GM12872 (cell line): ENCODE data around the gene MLLT1.

Experiments
- CTCF ChIP-seq: IDR thresholded peaks from 3 replicates; pipeline ENCODE4 v1.5.1; 2011; ENCODE audit warnings: low read depth, mild to moderate bottlenecking, low read length, moderate library complexity; ENCODE audit not compliant: insufficient read depth

The MLLT1 gene

GRCh38 chr19:6279931-6280591 is at the start of gene MLLT1:
Gene MLLT1, minus strand, starts transcription at chr19:6279975. Its CDS starts 191 bp downstream, at chr19:6279784.
- TF ChIP-seq CTCF: peak; percentile 76

- TF ChIP-seq CTCF: no peak
These were observed 47.0 kb upstream of the MLLT1 start for GRCh38 chr19:6326815-6327214.

GRCh38 chr19:6325614-6326013 is 45.8 kb upstream of the MLLT1 start:
- TF ChIP-seq CTCF: no peak

- no peak for TF ChIP-seq CTCF
These were observed 45.0 kb upstream of the MLLT1 start for GRCh38 chr19:6324757-6325156.

- TF ChIP-seq CTCF: no peak
These were observed 42.5 kb upstream of the MLLT1 start for GRCh38 chr19:6322284-6322683.

GRCh38 chr19:6319376-6319775 is 39.6 kb upstream of the MLLT1 start:
- TF ChIP-seq CTCF: no peak

- TF ChIP-seq CTCF: no peak
These were observed 39.0 kb upstream of the MLLT1 start for GRCh38 chr19:6318772-6319171.

GRCh38 chr19:6313398-6313969 is 33.7 kb upstream of the MLLT1 start:
- TF ChIP-seq CTCF: no peak
